Parietal lobe (tissue), 2 donors: Measurements from ENCODE around the gene SPRY4. TPM values are rescaled to one million over a fixed set of nuclear protein-coding genes. Genes with fewer than 3 reads are reported as not detected.

ENCODE experiments used
- small RNA-seq: library from RNA; depleted of rRNA; stranded (forward); fragments of <200 nt; gene quantifications from one replicate; pipeline ENCODE3, GENCODE V24; 2014; ENCODE audit warnings: low replicate concordance
- total RNA-seq: library from RNA; depleted of rRNA; stranded (reverse); fragments of >200 nt; gene quantifications from one replicate; pipeline ENCODE4 v1.2.3, GENCODE V29; 2014

The SPRY4 gene, protein sequence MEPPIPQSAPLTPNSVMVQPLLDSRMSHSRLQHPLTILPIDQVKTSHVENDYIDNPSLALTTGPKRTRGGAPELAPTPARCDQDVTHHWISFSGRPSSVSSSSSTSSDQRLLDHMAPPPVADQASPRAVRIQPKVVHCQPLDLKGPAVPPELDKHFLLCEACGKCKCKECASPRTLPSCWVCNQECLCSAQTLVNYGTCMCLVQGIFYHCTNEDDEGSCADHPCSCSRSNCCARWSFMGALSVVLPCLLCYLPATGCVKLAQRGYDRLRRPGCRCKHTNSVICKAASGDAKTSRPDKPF
- 9.7 TPM for total RNA-seq

DNA sequence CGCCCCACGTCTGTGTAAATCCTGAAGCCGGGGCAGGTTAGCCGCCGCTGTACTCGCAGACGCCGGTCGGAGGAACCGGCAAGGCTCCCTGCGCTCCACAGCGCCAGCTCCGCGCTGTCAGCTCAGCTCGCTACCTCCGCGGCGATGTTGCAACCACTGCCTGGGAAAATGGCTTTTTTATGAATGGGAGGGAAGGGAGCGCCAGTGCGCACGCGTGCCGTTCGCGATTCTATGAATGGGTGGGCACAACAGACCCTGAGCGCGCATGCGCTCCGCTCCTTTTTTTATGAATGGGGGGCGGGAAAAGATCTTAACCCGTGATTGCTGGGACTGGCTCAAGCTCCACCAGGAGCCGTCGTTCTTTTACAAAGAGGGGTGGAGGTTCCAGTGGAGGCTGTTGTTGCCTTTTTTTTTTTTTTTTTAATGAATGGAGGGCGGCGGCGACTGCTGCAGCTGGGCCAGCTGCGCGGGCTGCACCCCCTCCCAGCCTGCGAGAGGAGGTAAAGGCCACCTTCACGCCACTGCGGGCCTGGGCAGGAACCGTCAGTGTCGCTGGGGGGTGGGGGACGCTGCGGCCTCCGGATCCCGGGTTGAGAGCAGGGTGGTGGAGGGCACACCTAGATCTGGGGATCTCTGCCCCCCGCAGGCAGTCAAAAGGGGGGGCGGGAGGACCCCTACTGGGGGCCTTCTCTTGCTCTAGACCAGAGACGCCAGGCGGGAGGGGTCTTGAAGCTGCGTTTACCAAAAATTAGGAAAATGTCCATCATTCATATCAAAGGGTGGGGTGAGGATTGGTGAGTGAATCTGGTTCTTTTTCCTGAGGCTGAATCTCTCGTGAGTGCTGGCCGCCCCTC is at the start of gene SPRY4:
SPRY4 (minus strand) TSS at position 151 of the 854 bp plus-strand sequence. CDS start 9,913 bp downstream, outside the sequence.

Small RNAs within 50 kb of the gene (small RNA-seq; reads per million reads assigned to genes)
- gene RF02038 (not detected), gene RF02039 (not detected)

Other genes starting within 250 kb of the SPRY4 start
- gene NDFIP1, start 216.2 kb downstream of the SPRY4 start, total RNA-seq: 230 TPM